ENCODE data around the gene CCDC177.

The CCDC177 gene

DNA sequence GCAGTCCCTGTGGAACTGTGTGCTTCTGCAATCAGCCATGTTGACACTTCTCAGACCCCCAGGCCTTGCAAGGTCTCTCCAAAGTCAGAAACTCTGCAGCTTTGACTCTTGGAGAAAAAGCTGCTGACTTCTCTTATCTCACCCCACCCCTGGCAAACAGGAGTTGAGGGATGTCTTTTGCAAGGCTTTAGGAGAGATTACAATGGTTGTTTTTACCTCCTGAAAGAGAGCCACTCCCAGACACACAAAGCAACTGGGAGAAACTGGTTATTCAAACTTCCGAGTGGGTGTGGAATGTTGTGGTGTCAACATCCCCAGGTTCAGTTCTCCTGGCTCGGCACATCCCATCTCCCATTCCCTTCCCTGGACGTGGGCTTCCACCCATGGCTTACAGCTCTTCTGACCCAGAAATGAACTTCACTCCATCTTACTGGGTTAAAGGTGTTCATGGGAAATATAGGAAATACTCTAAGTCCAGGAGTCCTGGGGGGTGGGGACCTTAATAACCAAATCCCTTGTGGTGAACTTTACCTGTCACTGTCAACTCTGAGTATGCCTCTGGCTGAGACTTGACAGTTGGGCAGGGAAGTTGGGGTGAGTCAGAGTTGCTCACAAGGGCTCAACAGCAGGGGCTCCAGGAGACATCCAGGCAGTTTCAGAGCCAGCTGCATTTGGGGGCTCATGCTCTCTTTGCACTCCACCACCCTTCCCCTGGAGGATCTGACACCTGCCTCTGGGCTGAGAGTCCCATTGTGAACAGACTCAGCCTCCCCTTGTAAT is 41.9 kb downstream of the CCDC177 start:
- no peak overlapping the region for H3K23ac ChIP-seq (ENCODE audit: low read length in 2 of 2)
- no peak overlapping the region for H4K91ac ChIP-seq (ENCODE audit: low read length)
- no peak overlapping the region for H3K4ac ChIP-seq (ENCODE audit: low read depth in 1 of 2, low read length in 2 of 2)
- no peak overlapping the region for H2AFZ ChIP-seq (ENCODE audit: low read depth, low read length)
- H3K27ac ChIP-seq (ENCODE audit: low read length, poor library complexity, severe bottlenecking): no peak overlapping the region
- no peak overlapping the region for H2BK5ac ChIP-seq (ENCODE audit: low read depth, low read length, poor library complexity, severe bottlenecking)
- H3K79me1 ChIP-seq (replicated peaks; ENCODE audit: low read length, poor library complexity, severe bottlenecking): no peaks in the 10 kb centered on the region
- no peak overlapping the region for H3K4me3 ChIP-seq (ENCODE audit: insufficient read depth in 1 of 2, low read depth in 1 of 2, low read length in 2 of 2)
- peaks cover 4% of the 10 kb centered on the region for H3K4me1 ChIP-seq (ENCODE audit: control insufficient read depth, insufficient read depth, low read depth, low read length)
- no peak overlapping the region for H2BK120ac ChIP-seq (ENCODE audit: low read depth, low read length)
- DNase-seq: no peak
- H2BK12ac ChIP-seq (ENCODE audit: low read length in 2 of 2): no peak overlapping the region
- 83% methylated on average over 1 of the region's 3 CpGs for WGBS
- H2BK15ac ChIP-seq (ENCODE audit: low read depth, poor library complexity, severe bottlenecking): no peak overlapping the region
- no peak overlapping the region for H4K8ac ChIP-seq (ENCODE audit: low read length)
- peaks cover 31 to 52% of the 10 kb centered on the region in 2 experiments for H3K27me3 ChIP-seq (ENCODE audit: control insufficient read depth in 1 of 2, insufficient read depth in 1 of 2, low read length in 2 of 2)
- H3K9ac ChIP-seq (ENCODE audit: low read length): no peak overlapping the region
- no peak overlapping the region for H3K4me2 ChIP-seq (ENCODE audit: low read length, poor library complexity, severe bottlenecking)
- no peaks in the 10 kb centered on the region for H3K36me3 ChIP-seq (ENCODE audit: control insufficient read depth in 1 of 2, insufficient read depth in 2 of 2, low read depth in 1 of 2, low read length in 2 of 2)
- H3K14ac ChIP-seq (ENCODE audit: low read length in 2 of 2): no peak overlapping the region
- H3K18ac ChIP-seq (ENCODE audit: low read depth in 1 of 2, low read length in 2 of 2): no peak overlapping the region
- H3K9me3 ChIP-seq (ENCODE audit: control insufficient read depth, low read length): no peaks in the 10 kb centered on the region
- no peak overlapping the region for H2AK5ac ChIP-seq (ENCODE audit: low read length, severe bottlenecking)

DNA sequence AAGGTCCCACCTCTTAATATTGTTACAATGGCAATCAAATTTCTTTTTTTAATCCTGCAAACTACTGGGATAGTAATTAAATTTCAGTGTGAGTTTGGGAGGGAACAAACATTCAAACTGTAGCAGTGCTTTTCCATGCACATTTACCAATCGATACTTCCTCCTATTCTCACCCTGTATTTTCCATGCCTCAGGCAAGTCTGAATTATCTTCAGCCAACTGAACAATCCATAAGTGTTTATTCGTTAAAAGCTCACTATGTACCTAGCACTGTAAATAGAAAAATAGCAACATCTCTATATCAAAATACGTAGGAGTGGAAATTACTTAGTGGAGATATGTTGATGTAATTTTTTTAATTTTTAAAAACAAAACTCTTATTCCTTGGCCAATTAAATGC is 43.5 kb downstream of the CCDC177 start:
- H3K4me3 ChIP-seq (ENCODE audit: insufficient read depth in 1 of 2, low read depth in 1 of 2, low read length in 2 of 2): no peak overlapping the region
- no peak overlapping the region for H2BK15ac ChIP-seq (ENCODE audit: low read depth, poor library complexity, severe bottlenecking)
- H4K8ac ChIP-seq (ENCODE audit: low read length): no peak overlapping the region
- H3K79me1 ChIP-seq (replicated peaks; ENCODE audit: low read length, poor library complexity, severe bottlenecking): no peaks in the 10 kb centered on the region
- WGBS: 92% methylated on average over 1 of the region's 3 CpGs
- no peaks in the 10 kb centered on the region for H3K9me3 ChIP-seq (ENCODE audit: control insufficient read depth, low read length)
- H2AFZ ChIP-seq (ENCODE audit: low read depth, low read length): no peak overlapping the region
- H3K4me2 ChIP-seq (ENCODE audit: low read length, poor library complexity, severe bottlenecking): no peak overlapping the region
- H2BK120ac ChIP-seq (ENCODE audit: low read depth, low read length): no peak overlapping the region
- peaks cover 32 to 64% of the 10 kb centered on the region in 2 experiments for H3K27me3 ChIP-seq (ENCODE audit: control insufficient read depth in 1 of 2, insufficient read depth in 1 of 2, low read length in 2 of 2)
- peaks cover 4% of the 10 kb centered on the region for H3K4me1 ChIP-seq (ENCODE audit: control insufficient read depth, insufficient read depth, low read depth, low read length)
- no peak overlapping the region for H4K91ac ChIP-seq (ENCODE audit: low read length)
- H2AK5ac ChIP-seq (ENCODE audit: low read length, severe bottlenecking): no peak overlapping the region
- no peak overlapping the region for H2BK12ac ChIP-seq (ENCODE audit: low read length in 2 of 2)
- no peak overlapping the region for H3K9ac ChIP-seq (ENCODE audit: low read length)
- no peak overlapping the region for H3K27ac ChIP-seq (ENCODE audit: low read length, poor library complexity, severe bottlenecking)
- H2BK5ac ChIP-seq (ENCODE audit: low read depth, low read length, poor library complexity, severe bottlenecking): no peak overlapping the region
- H3K4ac ChIP-seq (ENCODE audit: low read depth in 1 of 2, low read length in 2 of 2): no peak overlapping the region
- no peak overlapping the region for H3K18ac ChIP-seq (ENCODE audit: low read depth in 1 of 2, low read length in 2 of 2)
- H3K14ac ChIP-seq (ENCODE audit: low read length in 2 of 2): no peak overlapping the region
- H3K36me3 ChIP-seq (ENCODE audit: control insufficient read depth in 1 of 2, insufficient read depth in 2 of 2, low read depth in 1 of 2, low read length in 2 of 2): no peaks in the 10 kb centered on the region
- no peak for DNase-seq
- no peak overlapping the region for H3K23ac ChIP-seq (ENCODE audit: low read length in 2 of 2)

DNA sequence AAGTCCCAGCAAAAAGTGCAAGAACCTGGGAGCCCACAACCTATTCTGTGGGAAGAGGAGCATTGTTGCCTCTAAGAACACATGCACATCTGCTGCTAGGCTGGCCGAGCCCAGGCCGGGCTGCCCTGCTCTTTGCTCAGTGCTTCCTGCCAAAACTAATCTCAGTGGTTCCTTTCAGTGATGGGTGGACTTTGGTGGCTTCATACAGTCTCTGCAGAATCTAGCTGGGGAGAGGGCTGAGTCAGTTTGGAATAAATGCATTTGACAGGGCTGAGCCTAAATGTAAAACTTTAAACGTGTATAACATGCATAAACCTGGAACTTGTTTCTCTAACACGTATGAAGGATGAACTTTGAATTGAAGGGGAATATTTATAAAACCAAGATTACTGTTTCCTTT is 44.6 kb downstream of the CCDC177 start:
- no peak overlapping the region for H3K23ac ChIP-seq (ENCODE audit: low read length in 2 of 2)
- 76% methylated on average over 2 of the region's 4 CpGs for WGBS
- no peak overlapping the region for H2AK5ac ChIP-seq (ENCODE audit: low read length, severe bottlenecking)
- H3K9me3 ChIP-seq (ENCODE audit: control insufficient read depth, low read length): no peaks in the 10 kb centered on the region
- no peak overlapping the region for H3K14ac ChIP-seq (ENCODE audit: low read length in 2 of 2)
- H2BK12ac ChIP-seq (ENCODE audit: low read length in 2 of 2): no peak overlapping the region
- H2BK5ac ChIP-seq (ENCODE audit: low read depth, low read length, poor library complexity, severe bottlenecking): no peak overlapping the region
- H3K4me1 ChIP-seq (ENCODE audit: control insufficient read depth, insufficient read depth, low read depth, low read length): peaks cover 4% of the 10 kb centered on the region
- peaks cover 40 to 74% of the 10 kb centered on the region in 2 experiments for H3K27me3 ChIP-seq (ENCODE audit: control insufficient read depth in 1 of 2, insufficient read depth in 1 of 2, low read length in 2 of 2)
- no peak overlapping the region for H2BK15ac ChIP-seq (ENCODE audit: low read depth, poor library complexity, severe bottlenecking)
- H2AFZ ChIP-seq (ENCODE audit: low read depth, low read length): no peak overlapping the region
- H3K4ac ChIP-seq (ENCODE audit: low read depth in 1 of 2, low read length in 2 of 2): no peak overlapping the region
- H3K18ac ChIP-seq (ENCODE audit: low read depth in 1 of 2, low read length in 2 of 2): no peak overlapping the region
- H4K91ac ChIP-seq (ENCODE audit: low read length): no peak overlapping the region
- H3K4me3 ChIP-seq (ENCODE audit: insufficient read depth in 1 of 2, low read depth in 1 of 2, low read length in 2 of 2): no peak overlapping the region
- DNase-seq: no peak
- H4K8ac ChIP-seq (ENCODE audit: low read length): no peak overlapping the region
- H3K27ac ChIP-seq (ENCODE audit: low read length, poor library complexity, severe bottlenecking): no peak overlapping the region
- H3K79me1 ChIP-seq (replicated peaks; ENCODE audit: low read length, poor library complexity, severe bottlenecking): no peaks in the 10 kb centered on the region
- no peak overlapping the region for H2BK120ac ChIP-seq (ENCODE audit: low read depth, low read length)
- H3K9ac ChIP-seq (ENCODE audit: low read length): no peak overlapping the region
- no peak overlapping the region for H3K4me2 ChIP-seq (ENCODE audit: low read length, poor library complexity, severe bottlenecking)
- H3K36me3 ChIP-seq (ENCODE audit: control insufficient read depth in 1 of 2, insufficient read depth in 2 of 2, low read depth in 1 of 2, low read length in 2 of 2): no peaks in the 10 kb centered on the region

DNA sequence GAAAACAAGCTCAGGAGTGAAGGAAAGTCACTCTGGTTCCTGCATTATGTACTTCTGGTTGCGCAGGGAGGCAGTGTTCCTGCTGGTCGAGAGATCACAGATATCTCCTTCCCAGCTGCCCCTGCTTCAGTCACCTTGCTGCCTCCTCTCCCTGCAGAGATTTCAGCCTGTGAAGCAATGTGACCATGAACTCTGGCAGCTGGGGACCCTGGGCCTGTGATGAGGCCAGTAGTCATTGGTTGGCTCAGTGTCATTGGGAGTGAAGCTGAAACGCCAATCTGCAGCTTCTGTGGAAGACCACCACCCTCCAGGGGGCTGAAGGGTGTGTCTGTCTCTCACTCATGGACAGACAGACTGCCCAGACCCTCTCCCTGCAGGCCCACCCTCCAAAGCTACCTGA is 45.1 kb downstream of the CCDC177 start:
- H3K4me1 ChIP-seq (ENCODE audit: control insufficient read depth, insufficient read depth, low read depth, low read length): peaks cover 4% of the 10 kb centered on the region
- no peak overlapping the region for H3K18ac ChIP-seq (ENCODE audit: low read depth in 1 of 2, low read length in 2 of 2)
- no peak overlapping the region for H3K23ac ChIP-seq (ENCODE audit: low read length in 2 of 2)
- H2BK15ac ChIP-seq (ENCODE audit: low read depth, poor library complexity, severe bottlenecking): no peak overlapping the region
- no peak overlapping the region for H3K14ac ChIP-seq (ENCODE audit: low read length in 2 of 2)
- H3K36me3 ChIP-seq (ENCODE audit: control insufficient read depth in 1 of 2, insufficient read depth in 2 of 2, low read depth in 1 of 2, low read length in 2 of 2): no peaks in the 10 kb centered on the region
- no peak overlapping the region for H2BK12ac ChIP-seq (ENCODE audit: low read length in 2 of 2)
- no peak overlapping the region for H4K8ac ChIP-seq (ENCODE audit: low read length)
- H3K4ac ChIP-seq (ENCODE audit: low read depth in 1 of 2, low read length in 2 of 2): no peak overlapping the region
- no peak overlapping the region for H3K9ac ChIP-seq (ENCODE audit: low read length)
- no peak overlapping the region for H2BK120ac ChIP-seq (ENCODE audit: low read depth, low read length)
- no peak overlapping the region for H3K4me2 ChIP-seq (ENCODE audit: low read length, poor library complexity, severe bottlenecking)
- H3K27ac ChIP-seq (ENCODE audit: low read length, poor library complexity, severe bottlenecking): no peak overlapping the region
- no peak overlapping the region for H2AFZ ChIP-seq (ENCODE audit: low read depth, low read length)
- no peak overlapping the region for H4K91ac ChIP-seq (ENCODE audit: low read length)
- WGBS: 98% methylated on average over 3 of the region's 3 CpGs
- no peak overlapping the region for H2BK5ac ChIP-seq (ENCODE audit: low read depth, low read length, poor library complexity, severe bottlenecking)
- no peaks in the 10 kb centered on the region for H3K79me1 ChIP-seq (replicated peaks; ENCODE audit: low read length, poor library complexity, severe bottlenecking)
- no peak overlapping the region for H3K4me3 ChIP-seq (ENCODE audit: insufficient read depth in 1 of 2, low read depth in 1 of 2, low read length in 2 of 2)
- peaks cover 45 to 79% of the 10 kb centered on the region in 2 experiments for H3K27me3 ChIP-seq (ENCODE audit: control insufficient read depth in 1 of 2, insufficient read depth in 1 of 2, low read length in 2 of 2)
- H3K9me3 ChIP-seq (ENCODE audit: control insufficient read depth, low read length): no peaks in the 10 kb centered on the region
- no peak for DNase-seq
- no peak overlapping the region for H2AK5ac ChIP-seq (ENCODE audit: low read length, severe bottlenecking)
